H54 (cell line): ENCODE measurements around the gene PPM1L.

Experiments used
- DNase-seq: peaks from one replicate; pipeline ENCODE4 v3.0.0; 2011; ENCODE audit warnings: low spot score, mixed read lengths; ENCODE audit not compliant: insufficient read length
- FAIRE-seq: peaks from 3 replicates; lab custom pipeline; 2011; peaks lifted over from hg19 to GRCh38; lab: Jason Lieb, UNC
- POLR2A ChIP-seq: IDR thresholded peaks from 2 replicates; pipeline ENCODE4 v1.6.1; 2011; ENCODE audit warnings: low read depth, mild to moderate bottlenecking, low read length

Gene PPM1L

GRCh38 chr3:161035711-161036110, 279.7 kb downstream of the PPM1L start:
- no peak for DNase-seq
- FAIRE-seq, result no peak
- no peak for TF ChIP-seq POLR2A

GRCh38 chr3:161038725-161039124, 282.7 kb downstream of the PPM1L start:
- no peak for FAIRE-seq
- no peak for TF ChIP-seq POLR2A
- DNase-seq, result no peak

DNA sequence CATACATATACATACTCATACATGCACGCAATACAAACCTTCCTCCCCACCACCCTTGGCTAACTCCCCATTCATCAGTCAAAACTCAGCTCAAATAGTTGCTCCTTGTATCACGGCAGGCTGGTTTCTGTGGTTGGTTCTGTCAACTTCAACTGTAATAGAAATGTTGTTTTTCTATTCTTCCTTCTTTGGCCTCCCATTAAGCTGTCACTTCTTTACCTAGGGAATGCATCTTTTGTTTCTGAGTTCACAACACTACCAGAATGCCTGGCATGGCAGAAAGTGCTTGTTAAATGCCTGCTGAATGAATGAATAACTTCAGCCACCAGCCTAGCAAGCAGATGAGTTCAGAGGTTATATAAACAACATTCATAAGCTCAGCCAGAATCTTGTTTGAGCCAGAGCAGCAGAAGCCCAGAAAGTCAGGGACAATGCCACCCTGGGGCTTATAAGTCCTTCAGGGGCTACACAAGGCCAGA, 286.0 kb downstream of the PPM1L start:
- TF ChIP-seq POLR2A, result no peak
- no peak for FAIRE-seq
- no peak for DNase-seq

- no peak for FAIRE-seq
- no peak for DNase-seq
- no peak for TF ChIP-seq POLR2A
Observed at GRCh38 chr3:161043336-161044035, 287.5 kb downstream of the PPM1L start.

GRCh38 chr3:161049683-161050248, 293.7 kb downstream of the PPM1L start:
- DNase-seq, result no peak
- FAIRE-seq, result no peak
- no peak for TF ChIP-seq POLR2A

DNA sequence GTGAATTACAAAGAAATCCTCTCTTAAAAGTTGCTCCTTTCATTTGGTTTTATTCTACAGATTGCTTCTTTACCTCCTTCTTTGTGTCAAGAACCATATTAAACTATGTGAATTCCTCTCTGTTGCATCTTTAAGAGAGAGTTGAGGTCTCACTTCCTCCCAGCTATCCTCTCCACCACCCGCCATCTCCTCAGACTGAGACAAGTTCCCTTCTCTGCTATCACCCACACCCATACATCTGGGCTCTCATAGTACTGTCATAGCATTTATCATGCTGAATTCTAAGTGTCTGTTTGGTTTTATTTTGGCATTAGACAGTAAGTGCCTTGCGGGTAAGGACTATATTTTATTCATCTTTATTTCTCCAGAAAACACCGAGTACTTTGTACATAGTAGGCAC, 294.9 kb downstream of the PPM1L start:
- FAIRE-seq (no peak), DNase-seq (no peak)
- TF ChIP-seq POLR2A, result no peak

GRCh38 chr3:161051856-161052255, 295.8 kb downstream of the PPM1L start:
- DNase-seq (no peak), FAIRE-seq (no peak)
- TF ChIP-seq POLR2A, result no peak

GRCh38 chr3:161054860-161055604, 299.0 kb downstream of the PPM1L start:
- FAIRE-seq, result no peak
- DNase-seq, result no peak
- no peak for TF ChIP-seq POLR2A

- DNase-seq (no peak), FAIRE-seq (no peak)
- no peak for TF ChIP-seq POLR2A
Observed at GRCh38 chr3:161064413-161064812, 308.4 kb downstream of the PPM1L start.

- FAIRE-seq (no peak), DNase-seq (no peak)
- no peak for TF ChIP-seq POLR2A
Observed at GRCh38 chr3:161066930-161067329, 310.9 kb downstream of the PPM1L start.

- DNase-seq (no peak), FAIRE-seq (no peak)
- no peak for TF ChIP-seq POLR2A
Observed at GRCh38 chr3:161067335-161067734, 311.3 kb downstream of the PPM1L start.

DNA sequence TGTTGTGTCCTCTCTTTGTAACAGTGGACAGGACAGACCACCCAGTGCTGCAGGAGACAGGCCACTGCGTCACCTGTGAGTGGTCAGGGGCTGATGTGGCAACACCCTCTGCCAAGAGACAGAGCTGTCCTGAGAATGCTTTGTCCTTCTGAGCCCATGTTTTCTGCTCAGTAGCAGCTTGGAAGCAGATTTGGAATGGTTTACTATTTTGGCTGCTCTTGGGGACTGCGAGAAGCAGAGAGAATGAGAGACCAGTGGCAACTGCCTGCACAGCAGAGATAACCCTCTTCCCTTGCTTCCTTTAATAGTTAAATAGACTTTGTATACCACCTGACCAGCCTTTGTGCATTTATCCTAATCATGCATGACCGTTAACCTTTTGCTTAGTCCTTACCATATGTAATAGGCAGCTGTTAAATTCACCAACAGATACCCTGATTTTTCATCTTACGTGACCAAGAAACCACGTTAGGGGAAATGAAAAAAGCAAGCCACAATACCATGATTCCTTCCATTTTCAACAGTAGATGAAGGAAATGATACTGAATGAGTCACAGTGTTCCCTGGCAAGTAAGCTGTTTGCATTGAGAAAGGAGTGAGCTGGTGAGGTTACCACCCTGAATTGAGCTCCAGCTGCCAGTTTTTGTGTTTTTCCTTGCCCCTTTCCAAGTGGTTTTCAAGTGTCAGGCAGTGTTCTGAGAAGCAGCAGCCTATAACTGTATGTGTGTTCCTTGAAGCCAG, 313.6 kb downstream of the PPM1L start:
- DNase-seq, result peak; percentile 43
- TF ChIP-seq POLR2A, result no peak
- peak; percentile 88 for FAIRE-seq

GRCh38 chr3:161070252-161070930, 314.4 kb downstream of the PPM1L start:
- no peak for TF ChIP-seq POLR2A
- DNase-seq (no peak), FAIRE-seq (no peak)
